B cell (primary cell): Measurements from ENCODE around the gene SLC39A11. TPM values are rescaled to one million over a fixed set of nuclear protein-coding genes. Genes with fewer than 3 reads are reported as not detected.

Experiments used
- ATAC-seq: fragments of 200-7000 bp; cut with Tn5 transposase; one replicate; pipeline ENCODE4 v1.10.0; 2021; ENCODE audit warnings: low read depth, mild to moderate bottlenecking, moderate number of reproducible peaks, moderate library complexity
- CTCF ChIA-PET: fragments of 350-600 bp; sonication (Branson Sonifier 250); formaldehyde crosslinking; loops from one replicate; lab custom pipeline; 2021; ENCODE audit warnings: antibody characterized with exemption, inconsistent platforms; lab: Charles Lee
- POLR2A ChIA-PET: fragments of 350-600 bp; sonication (Branson Sonifier 250); formaldehyde crosslinking; loops from one replicate; lab custom pipeline; 2021; ENCODE audit warnings: antibody characterized with exemption; lab: Charles Lee
- DNase-seq: peaks from one replicate; pipeline ENCODE4 v3.0.0; 2013
- H2AFZ ChIP-seq: 2 replicates; pipeline ENCODE4 v1.6.1; 2012; ENCODE audit warnings: mild to moderate bottlenecking, low read depth, low read length; ENCODE audit not compliant: insufficient read depth, poor library complexity, severe bottlenecking
- H3K27ac ChIP-seq, 2 donors: 1 replicate in 1 of 2; 2 replicates in 1 of 2; pipeline ENCODE4 v1.5.1; 2012 to 2013; ENCODE audit warnings: low read length in 2 of 2, mild to moderate bottlenecking in 2 of 2, moderate library complexity in 1 of 2
- H3K27me3 ChIP-seq, 4 experiments: fragments of 200-600 bp in 1 of 4; sonication (generic) in 1 of 4; replicated peaks in 1 of 4; 1 replicate in 2 of 4; 2 replicates in 2 of 4; pipeline versions ENCODE4 v1.6.1 to v1.7.0; 2013 to 2016; ENCODE audit warnings: low read length in 3 of 4, mild to moderate bottlenecking in 2 of 4, mixed read lengths in 1 of 4, moderate library complexity in 1 of 4; ENCODE audit not compliant: insufficient read depth in 4 of 4, control insufficient read depth in 3 of 4; ENCODE audit errors: control extremely low read depth in 1 of 4
- H3K36me3 ChIP-seq, 2 experiments: replicated peaks in 1 of 2; 1 replicate in 1 of 2; 2 replicates in 1 of 2; pipeline versions ENCODE4 v1.6.1 to v1.7.1; 2013; ENCODE audit warnings: low read length in 1 of 2; ENCODE audit not compliant: insufficient read depth in 2 of 2, control insufficient read depth in 1 of 2; ENCODE audit errors: control extremely low read depth in 1 of 2, extremely low read depth in 1 of 2
- H3K4me1 ChIP-seq, 2 donors: fragments of 200-600 bp in 1 of 2; sonication (generic) in 1 of 2; 1 replicate in 1 of 2; 2 replicates in 1 of 2; pipeline versions ENCODE4 v1.5.1 to v1.6.1; 2013 to 2017; ENCODE audit warnings: low read length in 2 of 2; ENCODE audit not compliant: control insufficient read depth in 2 of 2, insufficient read depth in 2 of 2
- H3K4me2 ChIP-seq: replicated peaks from 2 replicates; pipeline ENCODE3; 2012; ENCODE audit warnings: mild to moderate bottlenecking, low read depth, low read length; ENCODE audit not compliant: poor library complexity, severe bottlenecking
- H3K4me3 ChIP-seq, 5 experiments: fragments of 200-600 bp in 1 of 5; sonication (generic) in 1 of 5; 1 replicate in 3 of 5; 2 replicates in 2 of 5; pipeline versions ENCODE4 v1.5.1 to v1.7.0; 2011 to 2016; ENCODE audit warnings: low read length in 4 of 5, mild to moderate bottlenecking in 4 of 5, low read depth in 2 of 5, control low read depth in 1 of 5, moderate library complexity in 1 of 5; ENCODE audit not compliant: insufficient read depth in 1 of 5; ENCODE audit errors: control extremely low read depth in 1 of 5, extremely low read depth in 1 of 5
- H3K79me2 ChIP-seq: fragments of 200-600 bp; sonication (generic); one replicate; pipeline ENCODE4 v1.6.0; 2016; ENCODE audit warnings: low read length; ENCODE audit not compliant: control insufficient read depth, insufficient read depth
- H3K9ac ChIP-seq: fragments of 200-600 bp; sonication (generic); 2 replicates; pipeline ENCODE4 v1.6.1; 2017; ENCODE audit warnings: mild to moderate bottlenecking, low read length, moderate library complexity
- H3K9me3 ChIP-seq, 3 donors: one replicate each; pipeline versions ENCODE4 v1.6.1 to v1.7.1; 2013; ENCODE audit warnings: low read length in 2 of 3; ENCODE audit not compliant: control insufficient read depth in 2 of 3, insufficient read depth in 1 of 3; ENCODE audit errors: control extremely low read depth in 1 of 3
- H4K20me1 ChIP-seq: 2 replicates; pipeline ENCODE4 v1.6.0; 2012; ENCODE audit warnings: mild to moderate bottlenecking, low read length; ENCODE audit not compliant: insufficient read depth, control insufficient read depth, poor library complexity, severe bottlenecking
- H3K27ac Mint-ChIP-seq: one replicate; pipeline ENCODE4 v1.8.0; 2021; ENCODE audit warnings: mixed read lengths
- H3K27me3 Mint-ChIP-seq: one replicate; pipeline ENCODE4 v1.8.0; 2021; ENCODE audit warnings: mixed read lengths
- H3K4me1 Mint-ChIP-seq: one replicate; pipeline ENCODE4 v1.8.0; 2021; ENCODE audit warnings: mixed read lengths
- H3K4me3 Mint-ChIP-seq: one replicate; pipeline ENCODE4 v1.8.0; 2021; ENCODE audit warnings: mixed read lengths
- H3K9me3 Mint-ChIP-seq: one replicate; pipeline ENCODE4 v1.8.0; 2022; ENCODE audit warnings: mixed read lengths; ENCODE audit not compliant: insufficient read depth
- EZH2 ChIP-seq: IDR thresholded peaks from 2 replicates; pipeline ENCODE4 v1.6.1; 2012; ENCODE audit warnings: borderline replicate concordance, low read depth, mild to moderate bottlenecking, moderate library complexity, low read length; ENCODE audit not compliant: insufficient read depth, poor library complexity, severe bottlenecking
- WGBS: methylation state at CpG from one replicate; pipeline ENCODE4 v1.1.5; 2013; ENCODE audit warnings: missing lambda C conversion rate; ENCODE audit not compliant: insufficient coverage; 5-methylcytosine and 5-hydroxymethylcytosine counted together
- intact Hi-C: fragments of 100-400 bp; cut with micrococcal nuclease; formaldehyde crosslinking; loops from one replicate; pipeline ENCODE4 v1.10.0; 2022
- polyA plus RNA-seq: library from polyadenylated mRNA; depleted of rRNA; stranded (reverse); fragments of >200 nt; gene quantifications from 2 replicates; pipeline ENCODE4 v1.2.3, GENCODE V29; 2012
- total RNA-seq, 2 donors: library from RNA; stranded (reverse); fragments of 120-200 nt in 1 of 2; gene quantifications; 1 replicate in 1 of 2; 2 replicates in 1 of 2; pipeline versions ENCODE4 v1.2.3 to v1.2.4, GENCODE V29; 2013 to 2022
- TF ChIP-seq, protein P1 (sequence below): fragments of 200-600 bp; IDR thresholded peaks from one replicate; pipeline ENCODE4 v1.8.0; 2022; ENCODE audit warnings: antibody characterized with exemption, mild to moderate bottlenecking

The SLC39A11 gene
- total and polyA plus RNA-seq, 2 donors (not counting 1 experiment from before 2014, with no cell fraction given): 6.9 to 39.6 TPM

- no peaks in the 10 kb centered on the region for H3K79me2 ChIP-seq
- CTCF ChIA-PET: no interaction called here
Measured at GRCh38 chr17:72833128-72833765, 259.2 kb downstream of the SLC39A11 start.

GRCh38 chr17:72832306-72832705 lies 260.2 kb downstream of the SLC39A11 start:
- intact Hi-C loops: no loop called here
- no peak overlapping the region for H3K4me3 Mint-ChIP-seq
- peaks cover 0 to 5% of the 10 kb centered on the region in 2 experiments for H3K36me3 ChIP-seq

More at GRCh38 chr17:72833128-72833765, 259.2 kb downstream of the SLC39A11 start:
- no peak overlapping the region for H3K27ac ChIP-seq
- no peaks in the 10 kb centered on the region for H3K27me3 Mint-ChIP-seq
- WGBS: 100% methylated on average over 1 of the region's 4 CpGs
- H3K9me3 ChIP-seq: peaks cover 0 to 5% (median 0%) of the 10 kb centered on the region in 3 donors
- POLR2A ChIA-PET: no interaction called here
- no peaks in the 10 kb centered on the region for H4K20me1 ChIP-seq
- TF ChIP-seq, protein P1, sequence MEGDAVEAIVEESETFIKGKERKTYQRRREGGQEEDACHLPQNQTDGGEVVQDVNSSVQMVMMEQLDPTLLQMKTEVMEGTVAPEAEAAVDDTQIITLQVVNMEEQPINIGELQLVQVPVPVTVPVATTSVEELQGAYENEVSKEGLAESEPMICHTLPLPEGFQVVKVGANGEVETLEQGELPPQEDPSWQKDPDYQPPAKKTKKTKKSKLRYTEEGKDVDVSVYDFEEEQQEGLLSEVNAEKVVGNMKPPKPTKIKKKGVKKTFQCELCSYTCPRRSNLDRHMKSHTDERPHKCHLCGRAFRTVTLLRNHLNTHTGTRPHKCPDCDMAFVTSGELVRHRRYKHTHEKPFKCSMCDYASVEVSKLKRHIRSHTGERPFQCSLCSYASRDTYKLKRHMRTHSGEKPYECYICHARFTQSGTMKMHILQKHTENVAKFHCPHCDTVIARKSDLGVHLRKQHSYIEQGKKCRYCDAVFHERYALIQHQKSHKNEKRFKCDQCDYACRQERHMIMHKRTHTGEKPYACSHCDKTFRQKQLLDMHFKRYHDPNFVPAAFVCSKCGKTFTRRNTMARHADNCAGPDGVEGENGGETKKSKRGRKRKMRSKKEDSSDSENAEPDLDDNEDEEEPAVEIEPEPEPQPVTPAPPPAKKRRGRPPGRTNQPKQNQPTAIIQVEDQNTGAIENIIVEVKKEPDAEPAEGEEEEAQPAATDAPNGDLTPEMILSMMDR: no peak
- no peak for TF ChIP-seq EZH2
- H2AFZ ChIP-seq: no peak overlapping the region
- H3K9me3 Mint-ChIP-seq: no peaks in the 10 kb centered on the region
- peaks cover 0 to 5% of the 10 kb centered on the region in 2 experiments for H3K36me3 ChIP-seq
- no peaks in the 10 kb centered on the region for H3K27me3 ChIP-seq
- H3K4me2 ChIP-seq: no peak overlapping the region
- intact Hi-C loops: no loop called here
- no peak for ATAC-seq
- H3K4me3 Mint-ChIP-seq: no peak overlapping the region
- no peaks in the 10 kb centered on the region for H3K4me1 ChIP-seq
- DNase-seq: no peak
- no peak overlapping the region for H3K4me3 ChIP-seq
- H3K4me1 Mint-ChIP-seq: no peaks in the 10 kb centered on the region
- H3K27ac Mint-ChIP-seq: no peak overlapping the region
- no peak overlapping the region for H3K9ac ChIP-seq

More at GRCh38 chr17:72832306-72832705, 260.2 kb downstream of the SLC39A11 start:
- no peak for DNase-seq
- Histone ChIP-seq H3K79me2 (no peaks in the 10 kb centered on the region), H3K27ac (no peak overlapping the region), H3K27me3 (no peaks in the 10 kb centered on the region), H3K4me3 (no peak overlapping the region), H4K20me1 (no peaks in the 10 kb centered on the region), H3K4me1 (no peaks in the 10 kb centered on the region), H3K9ac (no peak overlapping the region), H3K9me3 (peaks cover 0 to 14% (median 0%) of the 10 kb centered on the region in 3 donors), H3K4me2 (no peak overlapping the region), H2AFZ (no peak overlapping the region)
- ATAC-seq: no peak
- Mint-ChIP-seq H3K27me3 (no peaks in the 10 kb centered on the region), H3K27ac (no peak overlapping the region), H3K4me1 (no peaks in the 10 kb centered on the region), H3K9me3 (no peaks in the 10 kb centered on the region)
- WGBS: 97% methylated on average over 4 of the region's 6 CpGs
- ChIA-PET CTCF (no interaction called here), POLR2A (no interaction called here)
- TF ChIP-seq, protein P1: no peak
- no peak for TF ChIP-seq EZH2
